HG03432 (cell line): Measurements from ENCODE around the gene SIX5.
"Not testable (repeated sequence)": the region's sequence is repeated elsewhere in the genome, so short reads cannot be mapped to it uniquely, and the experiment has no call there.

Source experiments
- ATAC-seq: cut with Tn5 transposase; IDR thresholded peaks from one replicate; pipeline ENCODE4 v1.9.1; 2021; ENCODE audit warnings: mild to moderate bottlenecking, moderate library complexity; ENCODE audit not compliant: unreplicated experiment

Gene SIX5

GRCh38 chr19:45761714-45762113 lies 7.3 kb downstream of the SIX5 start:
- ATAC-seq, result no peak

DNA sequence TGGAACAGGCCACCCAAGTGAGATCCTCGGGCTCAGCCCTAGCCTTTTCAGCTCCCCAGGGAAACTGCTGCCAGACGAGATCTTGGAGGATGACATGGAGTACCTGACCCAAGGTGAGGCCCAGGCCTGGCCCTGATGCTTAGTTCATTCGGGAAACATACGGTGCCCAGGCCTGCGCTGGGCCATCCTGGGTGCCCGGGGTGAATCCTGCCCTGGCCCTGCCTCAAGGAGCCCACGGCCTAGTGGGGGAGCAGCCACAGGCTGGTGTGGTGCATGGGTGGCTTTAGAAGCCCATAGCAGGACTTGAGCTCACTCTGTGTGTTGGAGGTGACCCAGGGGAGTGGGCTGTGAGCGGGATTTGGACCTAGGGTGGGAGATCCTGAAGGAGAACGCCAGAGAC lies 10.1 kb downstream of the SIX5 start:
- no peak for ATAC-seq

DNA sequence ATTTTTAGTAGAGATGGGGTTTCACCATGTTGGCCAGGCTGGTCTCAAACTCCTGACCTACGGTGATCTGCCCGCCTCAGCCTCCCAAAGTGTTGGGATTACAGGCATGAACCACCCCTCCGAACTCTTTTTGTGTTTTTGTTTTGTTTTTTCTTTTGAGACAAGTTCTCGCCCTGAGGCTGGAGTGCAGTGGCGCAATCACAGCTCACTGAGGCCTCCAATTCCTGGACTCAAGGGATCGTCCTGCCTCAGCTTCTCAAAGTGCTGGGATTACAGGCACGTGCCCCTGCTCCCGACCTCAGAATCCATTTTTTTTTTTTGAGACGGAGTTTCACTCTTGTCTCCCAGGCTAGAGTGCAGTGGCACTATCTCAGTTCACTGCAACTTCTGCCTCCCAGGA lies 11.4 kb downstream of the SIX5 start:
- ATAC-seq, result no peak

DNA sequence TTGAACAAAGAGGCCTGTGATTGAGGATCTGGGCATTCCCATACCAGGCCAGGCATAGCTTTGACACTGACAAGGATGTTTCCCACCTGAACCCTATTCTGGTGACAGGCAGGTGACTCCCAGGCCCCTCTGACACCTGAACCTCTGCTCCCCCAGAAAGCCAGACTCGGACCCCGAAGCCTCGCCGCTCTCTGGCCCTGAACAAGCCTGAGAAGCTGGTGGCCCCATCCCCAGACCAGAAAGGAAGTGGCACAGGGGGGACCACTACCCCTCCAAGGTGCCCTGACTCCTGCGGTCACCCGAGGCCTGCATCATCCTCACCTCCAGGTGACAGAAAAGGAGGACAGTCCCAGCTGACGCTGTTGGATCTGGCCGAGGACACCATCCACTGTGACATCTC lies 14.7 kb downstream of the SIX5 start:
- ATAC-seq, result no peak

DNA sequence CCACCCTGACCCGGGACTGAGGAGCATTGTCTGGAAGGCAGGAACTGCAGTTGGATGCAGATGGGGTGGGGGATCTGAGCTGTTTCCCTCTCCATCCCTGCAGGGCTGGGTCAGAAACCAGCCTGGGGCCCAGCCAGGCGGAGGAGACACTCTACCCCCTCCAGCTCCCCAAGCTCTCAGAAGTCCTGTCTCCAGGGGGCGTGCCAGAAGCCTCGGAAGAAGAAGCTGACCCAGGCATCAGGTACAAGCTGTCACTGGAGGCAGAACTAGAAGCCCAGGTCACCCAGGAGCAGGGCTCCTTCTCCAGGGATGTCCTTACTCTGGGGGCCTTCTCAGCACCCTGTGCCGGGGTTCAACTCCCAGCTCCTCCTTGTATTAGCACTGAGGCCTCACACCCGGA lies 15.5 kb downstream of the SIX5 start:
- no peak for ATAC-seq

DNA sequence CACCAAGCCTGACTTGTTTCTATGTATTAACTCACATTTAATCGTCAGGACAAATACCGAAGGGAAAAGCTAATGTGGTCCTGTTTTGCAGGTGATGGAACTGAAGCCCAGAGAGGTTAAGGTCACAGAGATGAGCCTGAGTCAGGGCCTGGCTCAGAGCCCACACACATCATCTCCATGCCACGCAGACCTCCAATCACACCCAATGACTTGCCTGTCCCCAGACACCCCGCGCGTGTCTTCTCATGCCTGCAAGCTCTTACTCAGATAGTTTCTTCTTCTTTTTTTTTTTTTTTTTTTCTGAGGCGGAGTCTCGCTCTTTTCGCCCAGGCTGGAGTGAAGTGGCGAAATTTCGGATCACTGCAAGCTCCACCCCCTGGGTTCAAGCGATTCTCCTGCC lies 16.4 kb downstream of the SIX5 start:
- ATAC-seq, result no peak

DNA sequence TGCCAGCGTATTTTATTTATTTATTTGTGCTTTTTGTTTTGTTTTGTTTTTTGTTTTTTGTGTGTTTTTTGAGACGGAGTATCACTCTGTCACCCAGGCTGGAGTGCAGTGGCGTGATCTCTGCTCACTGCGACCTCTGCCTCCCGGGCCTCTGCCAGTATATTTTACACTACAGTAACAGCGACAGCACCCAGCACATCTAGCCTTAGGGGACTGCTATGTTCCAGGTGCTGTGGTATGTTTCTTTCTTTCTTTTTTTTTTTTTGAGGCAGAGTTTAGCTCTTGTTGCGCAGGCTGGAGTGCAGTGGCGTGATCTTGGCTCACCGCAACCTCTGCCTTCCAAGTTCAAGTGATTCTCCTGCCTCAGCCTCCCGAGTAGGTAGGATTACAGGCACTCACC lies 17.6 kb downstream of the SIX5 start:
- ATAC-seq, result not testable (repeated sequence)

GRCh38 chr19:45747513-45747912 lies 21.5 kb downstream of the SIX5 start:
- no peak for ATAC-seq

DNA sequence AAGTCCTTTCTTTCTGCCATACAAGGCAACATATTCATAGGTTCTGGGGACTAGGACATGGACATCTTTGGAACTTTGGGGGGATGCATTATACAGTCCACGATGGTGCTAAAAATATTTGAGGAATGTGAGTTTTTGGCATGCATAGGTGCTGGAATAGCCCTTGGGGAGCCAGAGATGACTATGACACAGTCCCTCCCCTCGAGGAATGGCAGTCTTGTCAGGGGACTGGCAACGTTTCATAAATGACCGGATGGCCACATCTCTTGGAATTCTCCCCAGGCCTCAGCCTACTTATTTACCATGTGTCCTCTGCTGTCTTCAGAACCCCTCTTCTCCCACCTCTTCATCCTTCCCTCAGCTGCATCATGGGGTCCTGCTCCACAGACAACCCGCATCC lies 22.2 kb downstream of the SIX5 start:
- ATAC-seq, result no peak

DNA sequence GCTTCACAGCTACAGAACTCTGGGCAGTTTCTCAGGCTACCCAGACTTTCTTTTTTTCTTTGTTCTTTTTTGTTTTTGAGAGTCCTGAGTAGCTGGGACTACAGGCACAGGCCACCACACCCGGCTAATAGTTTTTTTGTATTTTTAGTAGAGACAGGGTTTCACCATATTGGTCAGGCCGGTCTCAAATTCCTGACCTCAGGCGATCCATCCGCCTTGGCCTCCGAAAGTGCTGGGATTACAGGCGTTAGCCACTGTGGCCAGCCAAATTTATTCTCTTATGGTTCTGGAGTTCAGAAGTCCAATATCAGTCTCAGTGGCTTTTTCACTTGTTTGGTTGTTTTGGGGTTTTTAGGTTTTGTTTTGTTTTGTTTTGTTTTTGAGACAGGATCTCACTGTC lies 23.4 kb downstream of the SIX5 start:
- no peak for ATAC-seq

DNA sequence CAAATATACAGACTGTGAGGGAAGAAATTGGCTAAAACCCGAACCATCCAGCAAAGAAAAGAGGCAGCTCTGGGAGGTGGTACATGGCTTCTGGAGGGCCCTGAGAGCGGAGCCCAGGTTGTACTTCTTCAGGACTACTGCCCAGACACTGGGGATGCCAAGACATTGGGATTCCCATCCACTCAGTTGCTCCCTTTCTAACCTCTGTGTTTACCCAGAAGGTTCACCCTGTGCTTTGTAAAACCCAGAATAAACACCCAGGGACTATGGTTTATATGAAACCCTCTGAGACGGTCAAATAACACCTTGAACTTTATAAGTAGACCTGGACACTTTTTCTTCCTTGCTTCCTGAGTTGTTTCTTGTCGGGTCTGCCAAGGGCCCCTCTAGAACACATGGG lies 26.1 kb downstream of the SIX5 start:
- ATAC-seq, result no peak

- ATAC-seq, result no peak
Observed at GRCh38 chr19:45739498-45740439, 29.3 kb downstream of the SIX5 start.

DNA sequence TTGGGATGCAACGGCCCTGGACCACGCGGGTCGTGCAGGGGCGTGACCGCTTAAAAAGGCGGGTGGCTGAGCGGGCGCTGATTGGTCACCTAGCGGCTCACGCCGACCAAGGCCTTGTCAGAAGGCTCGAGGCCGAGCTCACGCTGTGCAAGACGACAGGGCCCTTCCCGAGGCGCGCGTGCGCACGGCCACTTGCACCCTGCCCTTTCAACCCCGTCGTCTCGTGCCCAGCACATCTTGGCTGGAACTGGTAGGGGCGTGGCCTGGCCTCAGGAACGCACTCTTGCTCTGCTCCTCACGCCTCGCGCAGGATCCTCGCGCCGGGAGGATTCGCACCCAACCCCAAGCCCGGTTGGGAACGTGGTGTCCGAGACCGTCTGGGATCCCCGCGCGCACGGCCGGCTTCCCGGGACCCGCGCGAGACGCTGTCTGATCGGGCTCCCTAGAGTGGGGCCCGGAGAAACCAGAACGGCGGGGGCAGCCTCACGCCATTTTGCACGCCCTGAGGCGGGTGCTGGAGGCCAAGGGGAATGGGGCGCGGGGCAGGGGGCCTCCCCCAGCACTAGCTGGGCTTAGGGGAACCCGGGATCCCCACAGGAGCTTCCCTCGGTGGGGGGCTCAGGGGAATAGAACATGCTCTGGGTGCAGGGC lies 35.8 kb downstream of the SIX5 start, which contains the start of gene MEIOSIN:
Gene MEIOSIN, plus strand, starts transcription at position 280 of the 651 bp plus-strand sequence. CDS start 1,938 bp downstream, outside the sequence.
- ATAC-seq, result no peak

DNA sequence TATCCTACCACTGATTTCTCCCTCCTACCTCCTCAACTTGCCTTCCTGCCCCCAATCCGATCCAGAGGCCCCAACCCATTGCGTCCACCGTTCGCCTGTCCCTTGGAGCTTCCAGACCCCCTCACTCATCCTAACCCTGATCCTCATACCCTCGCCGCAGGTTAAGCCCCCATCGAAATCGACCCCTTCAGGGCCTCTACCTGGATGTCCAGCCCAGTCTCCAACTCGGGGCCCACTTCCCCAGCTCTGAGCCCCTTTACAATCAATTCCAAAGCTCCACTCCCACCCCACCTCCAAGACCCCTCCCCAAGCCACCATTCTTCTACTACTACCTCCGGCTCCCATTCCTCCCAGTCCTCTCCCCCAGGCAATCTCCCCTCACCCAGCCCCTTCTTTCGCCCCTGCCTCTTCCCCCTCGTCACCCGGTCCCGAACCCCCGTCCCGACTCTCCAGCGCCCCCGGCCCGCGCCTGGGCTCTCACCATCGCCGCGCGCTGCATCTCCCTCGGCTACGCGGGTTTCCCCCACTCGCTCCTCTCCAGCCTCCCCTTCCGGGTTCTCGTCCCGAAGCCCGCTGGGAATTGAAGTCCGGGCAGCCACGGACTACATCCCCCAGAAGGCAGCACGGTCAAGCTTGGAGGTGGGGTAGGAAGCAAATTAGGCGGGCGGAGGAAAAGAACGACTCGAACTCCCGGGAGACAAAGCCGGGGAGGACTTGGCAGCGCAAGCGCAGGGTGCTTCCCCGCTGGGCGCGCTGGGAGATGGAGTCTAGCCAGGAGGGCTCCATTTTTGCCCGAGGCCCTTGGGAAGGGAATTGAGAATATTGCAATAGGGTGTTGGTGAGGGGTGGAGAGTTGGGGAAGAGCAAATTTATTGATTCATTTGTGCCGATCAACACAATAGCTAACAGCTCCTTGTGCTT lies 38.4 kb downstream of the SIX5 start, which contains the start of gene FBXO46:
Gene FBXO46, minus strand, starts transcription at position 529 of the 921 bp plus-strand sequence. CDS start 17,401 bp downstream, outside the sequence.
- peak; percentile 85 for ATAC-seq

GRCh38 chr19:45729800-45730290 lies 39.2 kb downstream of the SIX5 start:
- ATAC-seq, result no peak

- ATAC-seq, result not testable (repeated sequence)
Observed at GRCh38 chr19:45728683-45729082, 40.4 kb downstream of the SIX5 start.

- not testable (repeated sequence) for ATAC-seq
Observed at GRCh38 chr19:45720065-45720464, 49.0 kb downstream of the SIX5 start.

DNA sequence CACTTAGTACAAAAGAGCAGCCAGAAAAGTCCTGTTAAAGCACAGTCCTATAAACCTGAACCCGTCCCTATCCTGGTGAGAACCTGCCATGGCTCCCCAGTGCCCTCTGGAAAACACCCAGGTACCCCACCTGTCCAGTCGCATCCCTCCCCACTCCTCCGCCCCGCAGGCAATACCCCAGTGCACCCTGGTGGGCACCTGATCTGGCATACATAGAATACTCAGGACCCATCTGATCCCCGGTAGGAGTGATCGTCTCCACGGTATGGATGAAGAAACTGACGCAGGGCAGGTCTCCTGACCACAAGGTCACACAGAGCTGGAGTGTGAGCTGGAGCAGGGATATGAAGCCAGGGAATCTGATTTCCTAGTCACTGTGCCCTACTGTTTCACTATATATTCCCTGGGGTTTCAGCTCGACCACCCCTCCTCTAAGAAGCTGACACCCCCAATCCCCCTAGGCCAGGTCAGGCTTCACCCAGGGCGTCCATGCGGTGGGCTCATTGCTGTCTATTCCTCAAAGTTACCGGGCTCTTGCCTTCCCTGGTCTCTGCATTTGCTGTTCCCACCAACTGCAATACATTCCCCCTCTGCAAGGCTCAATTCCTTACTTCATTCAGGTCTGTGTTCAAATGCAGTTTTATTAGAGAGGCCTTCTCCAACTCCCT lies 50.9 kb downstream of the SIX5 start:
- no peak for ATAC-seq

- ATAC-seq, result peak; percentile 91
Observed at GRCh38 chr19:45717131-45717982, 51.7 kb downstream of the SIX5 start.
